ENCODE data around the gene ITPK1. TPM values are rescaled to one million over a fixed set of nuclear protein-coding genes. Genes with fewer than 3 reads are reported as not detected.

The ITPK1 gene
- total RNA-seq, 4 donors from 2014 or later = 37.5 to 47.5 (median 41.4) TPM

DNA sequence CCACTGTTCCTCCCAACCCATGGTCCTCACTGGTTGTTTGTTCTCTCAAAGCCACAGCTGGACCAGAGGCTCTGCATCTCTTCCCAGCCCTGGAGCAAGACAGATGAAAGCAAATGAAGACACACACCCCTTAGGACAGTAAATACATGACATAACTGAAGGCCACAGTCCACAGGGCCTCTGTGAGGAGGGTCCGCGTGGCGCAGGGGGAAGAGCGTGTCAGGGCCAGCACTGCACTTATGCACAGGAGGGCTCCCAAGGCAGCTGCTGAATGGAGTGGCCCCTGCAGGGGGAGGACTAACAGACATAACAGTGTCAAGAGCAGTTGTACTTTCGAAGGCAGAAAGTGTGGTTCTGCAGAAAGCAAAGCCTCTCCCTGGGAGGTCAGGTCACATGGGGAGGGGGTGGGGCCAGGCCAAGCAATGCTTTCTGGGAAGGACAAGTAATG lies 112.8 kb downstream of the ITPK1 start:
- 90% methylated on average over 5 of the region's 5 CpGs for whole genome bisulfite sequencing, 2 donors
- no peak overlapping the region for H3K4me3 ChIP-seq (ENCODE audit: low read depth, poor library complexity, severe bottlenecking)
- TF ChIP-seq POLR2A (IDR thresholded peaks at IDR 0.05) = no peak
- TF ChIP-seq, protein P1, sequence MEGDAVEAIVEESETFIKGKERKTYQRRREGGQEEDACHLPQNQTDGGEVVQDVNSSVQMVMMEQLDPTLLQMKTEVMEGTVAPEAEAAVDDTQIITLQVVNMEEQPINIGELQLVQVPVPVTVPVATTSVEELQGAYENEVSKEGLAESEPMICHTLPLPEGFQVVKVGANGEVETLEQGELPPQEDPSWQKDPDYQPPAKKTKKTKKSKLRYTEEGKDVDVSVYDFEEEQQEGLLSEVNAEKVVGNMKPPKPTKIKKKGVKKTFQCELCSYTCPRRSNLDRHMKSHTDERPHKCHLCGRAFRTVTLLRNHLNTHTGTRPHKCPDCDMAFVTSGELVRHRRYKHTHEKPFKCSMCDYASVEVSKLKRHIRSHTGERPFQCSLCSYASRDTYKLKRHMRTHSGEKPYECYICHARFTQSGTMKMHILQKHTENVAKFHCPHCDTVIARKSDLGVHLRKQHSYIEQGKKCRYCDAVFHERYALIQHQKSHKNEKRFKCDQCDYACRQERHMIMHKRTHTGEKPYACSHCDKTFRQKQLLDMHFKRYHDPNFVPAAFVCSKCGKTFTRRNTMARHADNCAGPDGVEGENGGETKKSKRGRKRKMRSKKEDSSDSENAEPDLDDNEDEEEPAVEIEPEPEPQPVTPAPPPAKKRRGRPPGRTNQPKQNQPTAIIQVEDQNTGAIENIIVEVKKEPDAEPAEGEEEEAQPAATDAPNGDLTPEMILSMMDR (IDR thresholded peaks at IDR 0.05) = no peak
- DNase-seq (ENCODE audit: low spot score in 2 of 2) = no peak
- intact Hi-C loops (cut with DNase I; ENCODE audit: low total_unique reads) = no loop called here

DNA sequence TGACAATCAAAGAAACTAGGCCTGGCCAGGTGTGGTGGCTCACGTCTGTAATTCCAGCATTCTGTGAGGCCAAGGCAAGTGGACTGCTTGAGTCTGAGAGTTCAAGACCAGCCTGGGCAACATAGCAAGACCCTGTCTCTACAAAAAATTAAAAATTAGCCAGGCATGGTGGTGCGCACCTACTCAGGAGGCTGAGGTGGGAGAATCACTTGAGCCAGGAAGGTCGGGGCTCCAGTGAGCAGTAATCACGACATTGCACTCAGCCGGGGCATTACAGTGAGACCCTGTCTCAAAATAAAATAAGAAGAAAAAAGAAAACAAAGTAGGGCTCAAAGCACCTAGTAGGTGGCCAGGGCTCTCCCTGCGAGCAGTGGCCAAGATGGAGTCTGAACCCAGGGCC lies 113.7 kb downstream of the ITPK1 start:
- WGBS, 2 donors = 95 to 98% methylated on average over 6 of the region's 6 CpGs
- intact Hi-C loops (cut with DNase I; ENCODE audit: low total_unique reads) = no loop called here
- TF ChIP-seq, protein P1 (IDR thresholded peaks at IDR 0.05) = no peak
- TF ChIP-seq POLR2A (IDR thresholded peaks at IDR 0.05) = no peak
- H3K4me3 ChIP-seq (ENCODE audit: low read depth, poor library complexity, severe bottlenecking) = no peak overlapping the region
- no peak for DNase-seq (ENCODE audit: low spot score in 2 of 2)

DNA sequence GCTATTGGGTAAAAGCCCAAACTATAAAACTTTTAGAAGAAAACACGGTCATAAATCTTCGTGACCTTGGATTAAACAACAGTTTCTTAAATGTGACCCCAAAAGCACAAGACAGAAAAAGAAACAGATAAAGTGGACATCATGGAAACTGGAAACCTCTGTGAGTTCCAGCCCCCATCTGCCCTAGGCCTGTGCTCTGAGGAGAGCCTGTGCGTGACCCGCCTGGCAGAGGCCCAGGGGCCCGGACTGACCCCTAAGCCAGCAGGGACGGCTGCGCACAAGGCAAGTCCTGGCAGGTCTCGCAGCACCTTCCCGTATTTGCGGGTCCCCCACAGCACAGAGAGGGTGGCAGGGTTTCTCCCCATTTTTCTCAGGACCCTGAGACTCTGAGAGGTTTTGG lies 116.8 kb downstream of the ITPK1 start:
- intact Hi-C loops (cut with DNase I; ENCODE audit: low total_unique reads) = no loop called here
- H3K4me3 ChIP-seq (ENCODE audit: low read depth, poor library complexity, severe bottlenecking) = no peak overlapping the region
- TF ChIP-seq, protein P1 (IDR thresholded peaks at IDR 0.05) = no peak
- no peak for TF ChIP-seq POLR2A (IDR thresholded peaks at IDR 0.05)
- WGBS, 2 donors = 96 to 97% methylated on average over 10 of the region's 10 CpGs
- DNase-seq (ENCODE audit: low spot score in 2 of 2) = no peak

DNA sequence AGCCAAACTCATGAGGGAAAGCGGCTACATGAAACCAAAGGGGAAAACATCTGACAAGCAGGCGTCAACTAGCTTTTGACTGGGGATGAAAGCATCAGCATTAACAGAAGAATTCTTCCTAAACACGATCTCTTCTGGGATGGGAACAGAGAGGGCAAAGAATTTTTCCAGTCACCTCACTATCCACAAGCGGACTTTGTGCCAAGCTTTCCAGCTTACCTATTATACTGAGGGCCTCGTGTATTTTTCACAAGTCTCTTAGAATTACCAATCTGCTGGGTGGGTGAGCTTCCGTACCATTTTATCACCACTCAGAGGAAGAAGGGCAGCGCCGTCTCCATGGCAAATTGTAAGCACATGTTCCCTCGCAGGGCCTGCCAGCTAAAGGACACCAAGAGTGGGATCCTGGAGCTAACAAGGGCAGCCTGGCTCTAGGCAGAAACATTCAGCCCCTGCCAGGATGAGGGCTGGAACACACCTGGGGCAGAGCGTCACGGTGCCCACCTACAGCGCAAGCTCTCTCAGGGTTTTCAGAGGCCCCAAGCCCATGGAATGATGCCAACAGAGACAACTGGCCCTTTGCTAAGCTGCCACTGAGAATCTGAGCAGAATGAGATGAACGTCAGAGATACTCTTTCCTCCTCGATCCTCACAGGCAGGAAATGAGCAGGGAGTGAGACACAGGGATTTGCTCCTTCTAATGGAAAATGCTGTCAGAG lies 118.2 kb downstream of the ITPK1 start:
- intact Hi-C loops (cut with DNase I; ENCODE audit: low total_unique reads) = no loop called here
- no peak for DNase-seq (ENCODE audit: low spot score in 2 of 2)
- no peak overlapping the region for H3K4me3 ChIP-seq (ENCODE audit: low read depth, poor library complexity, severe bottlenecking)
- 72 to 81% methylated on average over 12 to 14 of the region's 14 CpGs for WGBS, 2 donors
- TF ChIP-seq, protein P1 (IDR thresholded peaks at IDR 0.05) = no peak
- TF ChIP-seq POLR2A (IDR thresholded peaks at IDR 0.05) = no peak

DNA sequence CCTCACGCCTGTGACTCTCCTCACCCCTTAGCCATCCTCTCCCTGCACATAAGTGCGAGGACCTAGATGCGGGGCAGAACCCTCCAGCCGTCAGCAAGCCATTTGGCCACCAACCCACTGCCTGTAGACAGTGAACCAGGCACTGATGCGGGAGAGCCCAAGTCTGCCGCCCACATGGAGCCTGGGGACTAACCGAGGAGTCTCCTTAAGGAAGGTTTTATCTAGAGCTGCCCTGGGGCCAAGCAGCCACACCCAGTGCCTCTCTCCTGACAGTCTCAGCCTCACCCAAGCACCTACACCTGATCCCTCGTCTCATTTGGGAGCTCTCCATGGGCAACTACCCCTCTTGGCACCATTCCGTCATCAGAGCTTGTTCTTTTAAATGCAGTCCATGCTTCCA lies 120.1 kb downstream of the ITPK1 start:
- WGBS, 2 donors = 65 to 83% methylated on average over 9 of the region's 9 CpGs
- intact Hi-C loops (cut with DNase I; ENCODE audit: low total_unique reads) = no loop called here
- TF ChIP-seq POLR2A (IDR thresholded peaks at IDR 0.05) = no peak
- TF ChIP-seq, protein P1 (IDR thresholded peaks at IDR 0.05) = no peak
- DNase-seq (ENCODE audit: low spot score in 2 of 2) = no peak
- no peak overlapping the region for H3K4me3 ChIP-seq (ENCODE audit: low read depth, poor library complexity, severe bottlenecking)

DNA sequence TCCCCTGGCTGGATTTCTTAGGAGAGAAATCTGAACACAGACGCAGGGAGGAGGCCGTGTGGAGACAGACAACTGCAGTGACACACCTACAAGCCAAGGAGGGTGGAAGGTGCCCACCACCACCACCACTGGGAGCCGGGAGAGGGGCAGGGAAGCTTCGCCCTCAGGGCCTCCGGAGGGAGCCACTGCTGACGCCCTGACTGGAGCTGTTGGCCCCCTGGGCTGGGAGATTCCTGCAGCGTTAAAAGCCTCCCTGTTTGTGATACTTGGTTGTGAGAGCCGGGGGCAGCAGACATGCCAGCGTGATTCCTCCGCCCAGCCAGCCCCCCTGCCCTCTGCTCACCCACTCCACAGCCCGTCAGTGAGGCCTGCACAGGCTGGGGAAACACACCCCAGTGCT lies 120.8 kb downstream of the ITPK1 start:
- WGBS, 2 donors = 92 to 97% methylated on average over 11 of the region's 11 CpGs
- DNase-seq (ENCODE audit: low spot score in 2 of 2) = no peak
- no peak overlapping the region for H3K4me3 ChIP-seq (ENCODE audit: low read depth, poor library complexity, severe bottlenecking)
- TF ChIP-seq, protein P1 (IDR thresholded peaks at IDR 0.05) = no peak
- TF ChIP-seq POLR2A (IDR thresholded peaks at IDR 0.05) = no peak
- intact Hi-C loops (cut with DNase I; ENCODE audit: low total_unique reads) = no loop called here
